GM18505 (cell line): ENCODE results near the gene C16orf95.

Experiments used
- ATAC-seq: cut with Tn5 transposase; IDR thresholded peaks from one replicate; pipeline ENCODE4 v1.9.1; 2021; ENCODE audit not compliant: unreplicated experiment
- POLR2A ChIP-seq: IDR thresholded peaks from 4 replicates; pipeline ENCODE4 v1.6.1; 2011; ENCODE audit warnings: borderline replicate concordance; ENCODE audit not compliant: insufficient read depth, insufficient read length; ENCODE audit errors: extremely low read depth

The C16orf95 gene

DNA sequence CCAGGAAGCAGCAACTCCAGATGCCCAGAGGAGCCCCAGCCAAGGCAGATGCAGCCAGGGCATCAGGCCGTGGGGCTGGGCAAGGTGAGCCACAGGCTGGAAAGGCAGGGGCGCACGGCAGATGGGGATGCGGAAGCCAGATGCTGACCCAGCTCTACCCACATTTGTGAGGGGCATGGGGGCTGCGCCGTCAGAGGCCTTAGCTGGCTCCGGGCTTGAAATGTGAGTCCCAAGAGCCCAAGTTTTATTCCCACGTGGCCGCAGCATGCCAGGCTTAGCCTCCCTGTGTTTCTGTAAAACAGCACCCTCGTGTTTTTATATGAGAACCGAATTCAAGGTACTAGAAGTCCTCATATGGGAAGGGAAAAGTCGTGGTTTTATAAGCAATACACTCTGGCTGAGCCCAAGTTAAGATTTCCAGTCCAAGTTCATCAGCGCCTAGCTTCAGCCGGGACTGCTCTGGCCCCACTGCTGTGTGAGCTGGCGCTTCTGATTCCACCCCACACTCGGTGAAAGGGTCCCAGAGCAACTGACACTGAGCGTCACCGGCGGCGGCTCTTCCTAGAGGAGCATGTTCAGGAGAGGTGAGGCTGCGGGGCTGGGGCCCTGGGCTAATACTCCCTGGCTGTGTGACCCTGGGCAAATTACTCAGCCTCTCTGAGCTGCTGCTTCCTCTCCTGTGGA is 6.7 kb upstream of the C16orf95 start:
- ATAC-seq, result no peak
- no peak for TF ChIP-seq POLR2A

DNA sequence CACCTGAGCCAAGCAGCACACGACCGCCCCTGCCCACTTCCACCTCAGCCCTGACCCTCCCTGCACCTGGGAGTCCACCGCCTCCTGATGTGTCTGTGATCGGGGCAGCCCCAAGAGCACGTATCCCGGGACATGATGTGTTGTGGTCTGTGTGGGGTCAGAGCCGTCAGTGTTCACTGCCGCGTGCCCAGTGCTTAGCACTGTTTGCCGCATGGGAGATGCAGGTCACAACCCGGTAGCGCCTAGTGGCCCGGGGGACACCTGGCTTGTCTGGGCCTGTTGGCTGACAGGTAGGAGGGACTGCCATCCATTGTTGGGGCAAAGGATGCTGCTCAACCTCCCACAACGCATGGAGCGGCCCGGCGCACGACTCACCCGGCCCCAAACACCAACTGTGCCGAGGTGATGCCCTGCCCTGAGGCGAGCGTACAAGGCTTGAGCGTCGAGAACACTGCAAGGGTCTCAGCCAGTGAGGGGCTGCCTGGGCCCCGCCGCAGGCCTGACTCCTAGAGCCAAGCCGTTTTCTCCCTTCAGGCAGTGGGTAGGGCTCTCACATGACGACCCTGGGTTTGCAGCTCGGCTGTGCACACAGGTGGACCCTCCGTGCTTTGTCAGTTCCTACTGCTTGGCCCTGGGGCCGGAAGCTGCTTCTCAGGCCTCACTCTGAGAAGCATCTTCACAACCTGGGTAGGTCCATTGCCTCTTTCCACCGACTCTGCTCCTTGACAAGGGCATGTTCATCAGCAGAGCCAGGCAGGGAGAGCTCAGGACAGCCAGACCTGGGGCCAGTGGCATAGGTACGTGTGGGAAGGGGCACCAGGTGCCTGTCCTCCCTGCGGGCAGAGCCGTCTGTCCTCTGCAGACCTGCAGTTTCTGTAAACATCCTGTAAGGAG is 5.9 kb upstream of the C16orf95 start:
- TF ChIP-seq POLR2A, result no peak
- ATAC-seq, result no peak

DNA sequence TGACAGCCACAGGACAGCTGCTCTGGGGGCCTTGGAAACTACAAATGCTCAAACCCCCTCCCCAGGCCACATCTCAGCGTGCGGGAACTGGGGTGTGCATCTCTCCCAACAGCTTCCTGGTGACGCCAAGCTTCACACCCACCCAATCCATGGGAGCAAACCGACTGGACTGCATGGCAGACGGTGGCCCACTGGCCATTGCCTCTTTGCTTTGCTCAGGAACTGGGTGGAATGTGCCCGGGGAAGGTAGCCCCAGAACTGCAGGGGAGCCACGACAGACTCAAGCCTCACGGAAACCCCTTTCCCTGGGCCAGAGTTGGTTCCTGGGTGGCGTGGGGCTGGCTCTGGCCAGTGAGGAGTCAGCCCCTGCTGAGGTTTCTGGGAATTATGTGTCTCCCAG is 5.2 kb upstream of the C16orf95 start:
- no peak for TF ChIP-seq POLR2A
- no peak for ATAC-seq

DNA sequence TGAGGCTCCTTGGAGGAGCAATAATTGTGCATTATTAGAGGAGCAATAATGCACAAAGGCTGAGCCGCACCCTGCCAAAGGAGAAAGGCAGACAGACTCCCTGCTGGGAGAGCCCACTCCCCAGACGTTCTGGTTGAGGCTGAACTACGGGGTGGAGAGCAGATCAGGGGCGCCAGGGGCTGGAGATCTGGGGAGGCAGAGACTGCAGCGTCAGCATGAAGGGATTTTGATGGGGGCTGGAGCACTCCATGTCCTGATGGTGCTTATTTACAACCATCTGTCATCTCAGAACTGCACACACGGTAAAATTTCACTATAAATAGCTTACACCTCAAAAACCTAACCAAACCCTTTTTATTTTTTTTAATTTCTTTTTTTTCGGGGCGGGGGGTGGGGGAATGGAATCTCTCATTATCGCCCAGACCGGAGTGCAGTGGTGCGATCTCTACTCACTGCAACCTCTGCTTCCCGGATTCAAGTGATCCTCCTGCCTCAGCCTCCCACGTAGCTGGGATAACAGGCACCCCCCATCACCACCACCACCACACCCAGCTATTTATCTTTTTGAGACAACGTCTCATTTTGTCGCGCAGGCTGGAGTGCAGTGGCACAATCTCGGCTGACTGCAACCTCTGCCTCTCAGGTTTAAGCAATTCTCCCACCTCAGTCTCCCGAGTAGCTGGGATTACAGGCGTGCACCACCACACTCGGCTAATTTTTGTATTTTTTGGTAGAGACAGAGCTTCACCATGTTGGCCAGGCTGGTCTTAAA is 4.3 kb upstream of the C16orf95 start:
- no peak for ATAC-seq
- TF ChIP-seq POLR2A, result no peak

DNA sequence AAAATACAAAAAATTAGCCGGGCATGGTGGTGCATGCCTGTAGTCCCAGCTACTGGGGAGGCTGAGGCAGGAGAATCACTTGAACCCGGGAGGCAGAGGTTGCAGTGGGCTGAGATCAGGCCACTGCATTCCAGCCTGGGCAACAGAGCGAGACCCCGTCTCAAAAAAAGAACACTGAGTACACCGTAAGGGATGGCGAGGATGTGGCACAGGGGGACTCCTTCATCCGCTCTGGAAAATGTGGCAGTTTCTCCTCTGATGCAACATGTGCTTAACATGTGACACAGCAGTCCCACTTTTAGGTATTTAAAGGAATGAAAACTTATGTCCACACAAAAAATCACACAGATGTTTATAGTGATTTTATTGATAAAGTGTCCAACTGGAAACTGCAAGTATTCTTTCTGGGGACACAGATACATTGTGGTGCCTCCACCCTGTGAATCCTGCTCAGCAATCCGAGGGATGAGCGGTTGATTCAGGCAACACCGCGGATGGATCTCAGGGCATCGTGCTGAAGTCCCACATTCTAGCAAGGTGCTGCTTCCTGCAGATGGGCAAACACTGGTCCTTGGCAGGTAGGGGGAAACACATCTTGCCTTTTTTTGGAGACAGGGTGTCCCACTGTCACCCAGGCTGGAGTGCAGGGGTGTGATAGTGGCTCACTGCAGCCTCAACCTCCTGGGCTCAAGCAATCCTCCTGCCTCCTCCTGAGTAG is 3.5 kb upstream of the C16orf95 start:
- ATAC-seq, result no peak

DNA sequence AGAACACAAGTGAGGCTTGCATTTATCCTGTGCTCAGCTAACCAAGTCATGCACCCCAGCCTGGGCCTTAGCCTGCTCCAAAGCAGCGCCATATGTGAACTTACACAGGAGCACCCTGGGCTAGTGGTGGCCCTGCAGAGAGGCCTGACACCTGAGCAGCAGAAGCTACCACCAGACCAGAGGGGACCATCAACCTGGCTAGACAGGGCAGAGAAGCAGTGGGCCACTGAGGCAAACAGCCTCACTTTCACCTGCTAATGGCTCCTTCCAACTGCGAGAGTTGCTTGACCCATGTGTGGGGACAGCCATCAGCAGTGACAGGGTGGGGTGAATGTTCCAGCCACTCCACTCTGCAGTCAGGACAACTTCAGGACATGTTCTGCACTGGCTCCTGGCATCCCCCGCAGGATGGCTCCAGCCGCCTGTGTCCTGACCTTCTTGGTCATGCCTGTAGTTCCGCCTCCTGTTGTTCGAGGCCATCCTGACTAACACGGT is 2.9 kb upstream of the C16orf95 start:
- TF ChIP-seq POLR2A, result no peak
- ATAC-seq, result no peak

More for the DNA sequence above, 3.5 kb upstream of the C16orf95 start:
- no peak for TF ChIP-seq POLR2A

DNA sequence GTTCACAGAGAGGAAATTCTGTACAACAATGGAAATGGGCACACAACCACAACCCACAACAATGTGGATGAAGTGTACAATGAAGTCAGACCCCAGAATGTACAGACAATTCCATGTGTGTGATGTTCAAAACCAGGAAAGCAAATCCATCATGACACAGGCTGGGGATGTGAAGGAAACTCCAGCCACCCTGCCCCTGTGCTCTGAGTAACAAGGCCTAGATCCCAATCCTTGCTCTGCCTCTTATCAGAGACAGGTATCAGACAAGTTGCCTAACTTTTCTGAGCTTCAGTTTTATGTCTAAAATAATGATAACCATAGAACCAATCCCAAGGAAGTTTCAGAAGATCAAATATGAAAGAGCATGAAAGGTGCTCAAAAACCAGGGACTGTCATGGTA is 1.8 kb upstream of the C16orf95 start:
- no peak for ATAC-seq
- TF ChIP-seq POLR2A, result no peak

DNA sequence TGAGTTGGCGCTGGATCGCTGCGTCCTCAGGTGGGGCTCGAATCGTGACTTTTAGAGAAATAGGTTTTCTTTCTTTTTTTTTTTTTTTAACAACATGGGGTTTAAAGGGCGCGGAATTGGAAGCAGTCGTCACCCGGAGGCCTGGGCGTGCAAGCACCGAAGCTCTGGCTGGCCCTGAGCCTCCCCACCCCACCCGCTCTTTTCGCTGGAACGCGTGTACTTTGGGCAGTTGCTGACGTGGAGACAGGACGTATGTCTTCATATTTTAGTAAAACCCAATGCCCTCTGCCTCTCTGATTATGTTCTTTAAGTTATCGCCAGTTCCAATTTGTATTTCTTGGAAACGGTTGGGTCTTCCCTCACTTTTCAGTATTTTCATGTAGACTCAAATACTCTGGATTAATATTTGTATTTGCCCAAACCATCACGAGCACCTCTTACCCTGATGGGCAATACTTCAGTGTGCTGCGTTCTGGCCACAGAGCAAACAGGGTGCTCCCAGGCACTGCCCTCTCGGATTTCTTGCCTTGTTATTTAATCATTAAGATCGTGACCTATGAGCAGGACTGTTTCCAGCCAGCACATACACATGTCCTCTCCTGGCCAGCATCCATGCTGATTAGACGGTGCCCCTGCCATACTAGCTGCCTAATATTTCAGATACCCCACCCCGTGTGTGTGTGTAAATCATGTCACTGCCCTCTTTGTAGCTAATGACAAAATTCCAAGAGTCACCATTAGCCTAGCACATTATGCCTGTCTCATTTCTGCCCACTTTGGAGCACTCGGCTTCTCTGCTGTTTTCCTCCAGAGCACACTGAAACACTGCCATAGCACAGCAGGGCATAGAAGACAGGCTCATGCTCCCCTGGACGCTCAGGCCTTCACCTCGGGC is 805 bp upstream of the C16orf95 start:
- no peak for ATAC-seq
- no peak for TF ChIP-seq POLR2A

DNA sequence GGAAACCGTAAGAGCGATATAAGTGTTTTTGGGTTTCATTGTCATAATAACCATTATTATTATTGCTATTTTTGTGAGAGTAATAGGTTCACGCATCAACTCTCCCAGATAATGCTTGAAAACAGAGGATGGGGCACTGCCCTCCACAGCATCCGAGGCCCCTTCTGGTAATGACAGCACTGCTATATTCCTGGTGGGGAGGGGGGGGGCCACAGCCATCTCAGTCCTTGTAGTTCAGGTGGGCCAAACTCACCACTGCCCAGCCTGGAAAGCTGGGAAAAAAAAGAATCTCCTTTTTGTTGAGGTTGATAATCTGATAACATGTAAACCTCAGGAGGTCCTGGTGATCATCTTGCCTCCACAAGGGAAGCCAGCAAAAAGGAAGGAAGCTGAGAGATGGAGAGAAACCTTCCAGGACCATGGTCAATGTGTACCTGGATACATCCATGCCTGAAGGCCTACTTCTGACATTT is 706 bp downstream of the C16orf95 start:
- no peak for ATAC-seq
- TF ChIP-seq POLR2A, result no peak

DNA sequence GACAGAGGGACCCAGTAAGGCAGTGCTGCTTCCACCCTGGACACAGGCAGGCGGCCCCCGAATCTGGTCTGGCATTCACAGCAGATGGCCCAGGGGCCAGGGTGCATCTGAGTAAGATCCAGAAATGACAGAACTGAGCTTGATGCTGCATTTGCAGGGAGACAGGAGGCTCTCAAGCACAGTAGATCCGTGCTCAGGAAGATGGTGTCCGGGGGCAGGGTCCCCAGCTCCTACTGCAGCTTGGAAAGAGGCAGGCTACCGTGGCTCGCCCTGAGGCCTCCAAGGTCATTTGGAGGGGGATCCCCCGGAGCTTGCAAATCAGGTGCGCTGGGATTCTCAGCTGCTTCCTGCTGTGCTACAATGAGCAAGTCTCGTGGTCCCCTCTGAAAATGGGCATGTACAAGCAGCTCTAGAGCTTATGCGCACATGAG is 2.2 kb downstream of the C16orf95 start:
- ATAC-seq, result no peak
- TF ChIP-seq POLR2A, result no peak

DNA sequence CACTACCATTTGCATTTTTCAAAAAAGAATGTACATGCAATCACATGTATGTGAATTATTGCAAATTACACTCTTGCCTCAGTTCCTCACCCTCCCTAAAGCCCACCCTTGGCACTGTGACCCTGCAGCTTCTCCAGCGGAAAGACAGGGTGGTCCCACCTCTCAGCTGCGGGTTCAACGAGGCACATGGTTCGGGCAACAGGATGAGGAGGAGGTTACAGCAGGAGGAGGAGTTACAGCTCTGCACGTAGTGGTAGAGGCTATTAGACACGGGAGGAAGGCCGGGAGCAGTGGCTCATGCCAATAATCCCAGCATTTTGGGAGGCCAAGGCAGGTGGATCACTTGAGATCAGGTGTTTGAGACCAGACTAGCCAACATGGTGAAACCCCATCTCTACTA is 5.2 kb downstream of the C16orf95 start:
- no peak for TF ChIP-seq POLR2A
- ATAC-seq, result no peak

DNA sequence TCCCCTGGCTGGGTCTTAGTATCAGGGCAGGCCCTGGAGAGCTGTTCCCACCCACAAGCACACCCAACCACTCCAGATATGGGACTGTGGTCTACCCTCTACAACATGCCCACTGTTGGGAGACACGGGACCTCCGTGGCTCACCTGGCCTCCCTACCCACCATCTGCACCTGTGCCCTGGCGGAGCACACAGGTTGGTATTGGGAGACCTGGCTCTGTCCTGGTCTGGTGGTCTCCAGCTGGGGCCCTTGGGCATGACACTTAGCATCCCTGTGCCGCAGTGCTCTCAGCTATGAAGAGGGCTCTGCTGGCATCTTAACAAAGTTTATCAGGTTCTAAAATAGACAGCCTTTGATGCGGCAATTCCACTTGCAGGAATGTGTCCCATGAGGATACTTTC is 5.8 kb downstream of the C16orf95 start:
- TF ChIP-seq POLR2A, result no peak
- ATAC-seq, result no peak
